Stimulated activated naive CD8-positive, alpha-beta T cell treated with anti-CD3 and anti-CD28 coated beads, Interleukin-15, Interleukin-2, amounts not matched to agents 100 ng/mL and 50 ng/mL, for 24 hours (primary cell): ENCODE measurements around the gene SMAD5.

ENCODE experiments used
- H3K27ac Mint-ChIP-seq: one replicate; pipeline ENCODE4 v1.8.0; 2021; ENCODE audit warnings: mild to moderate bottlenecking, mixed read lengths
- H3K27me3 Mint-ChIP-seq: one replicate; pipeline ENCODE4 v1.8.0; 2021; ENCODE audit warnings: mixed read lengths
- H3K36me3 Mint-ChIP-seq: one replicate; pipeline ENCODE4 v1.8.0; 2021; ENCODE audit warnings: low read depth, mixed read lengths
- H3K4me1 Mint-ChIP-seq: one replicate; pipeline ENCODE4 v1.8.0; 2021; ENCODE audit warnings: low read depth, mixed read lengths
- H3K4me3 Mint-ChIP-seq: one replicate; pipeline ENCODE4 v1.8.0; 2021; ENCODE audit warnings: mild to moderate bottlenecking, mixed read lengths
- H3K9me3 Mint-ChIP-seq: one replicate; pipeline ENCODE4 v1.8.0; 2021; ENCODE audit warnings: mixed read lengths

The SMAD5 gene

DNA sequence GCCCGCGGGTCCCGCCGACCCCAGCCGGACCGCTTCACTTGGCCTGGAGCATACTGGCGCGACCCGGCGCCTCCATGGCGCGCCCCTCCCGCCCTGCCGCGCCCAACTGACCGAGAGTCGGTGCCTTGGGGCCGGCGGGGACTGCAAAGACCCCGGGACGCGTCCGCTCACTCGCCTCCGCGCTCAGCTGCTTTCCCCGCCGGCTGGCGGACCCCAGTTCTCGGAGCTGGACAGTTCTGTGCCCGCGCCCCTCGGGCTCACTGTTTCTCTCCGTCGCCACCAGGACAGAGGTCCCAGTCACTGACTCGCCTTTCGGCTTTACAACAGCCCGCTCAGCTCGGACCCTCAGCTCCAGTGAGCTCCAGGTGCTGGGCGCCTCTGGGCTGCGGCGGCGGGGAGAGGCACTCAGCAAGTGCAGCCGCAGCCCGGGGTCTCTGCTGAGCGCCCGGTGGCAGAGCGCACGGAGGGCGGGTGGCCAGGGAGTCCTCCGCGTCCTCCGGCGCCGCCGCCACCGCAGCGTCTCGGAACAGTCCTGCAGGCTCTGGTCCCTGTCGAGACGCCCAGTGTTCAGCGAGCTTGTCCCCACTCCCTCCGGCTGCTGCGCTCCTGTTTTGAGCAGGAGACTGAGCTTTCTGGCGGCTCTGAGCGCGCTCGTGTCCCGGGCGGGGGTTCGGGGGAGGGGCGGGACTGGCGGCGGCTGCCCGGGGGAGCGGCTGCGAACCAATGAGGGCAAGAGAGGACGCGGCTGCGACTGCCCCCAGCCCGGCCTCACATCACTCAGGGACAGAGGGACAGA lies 60.1 kb downstream of the SMAD5 start, which contains the start of gene SMIM32:
Gene SMIM32 (minus strand): TSS at position 637 of the 796 bp plus-strand sequence. CDS start 638 bp downstream, outside the sequence.
- peaks cover 7% of the 10 kb centered on the region for H3K36me3 Mint-ChIP-seq
- H3K27me3 Mint-ChIP-seq: peaks cover 52% of the 10 kb centered on the region
- H3K4me3 Mint-ChIP-seq: no peak within 1 kb of the TSS
- no peaks in the 10 kb centered on the region for H3K9me3 Mint-ChIP-seq
- H3K4me1 Mint-ChIP-seq: no peaks in the 10 kb centered on the region
- no peak within 1 kb of the TSS for H3K27ac Mint-ChIP-seq

DNA sequence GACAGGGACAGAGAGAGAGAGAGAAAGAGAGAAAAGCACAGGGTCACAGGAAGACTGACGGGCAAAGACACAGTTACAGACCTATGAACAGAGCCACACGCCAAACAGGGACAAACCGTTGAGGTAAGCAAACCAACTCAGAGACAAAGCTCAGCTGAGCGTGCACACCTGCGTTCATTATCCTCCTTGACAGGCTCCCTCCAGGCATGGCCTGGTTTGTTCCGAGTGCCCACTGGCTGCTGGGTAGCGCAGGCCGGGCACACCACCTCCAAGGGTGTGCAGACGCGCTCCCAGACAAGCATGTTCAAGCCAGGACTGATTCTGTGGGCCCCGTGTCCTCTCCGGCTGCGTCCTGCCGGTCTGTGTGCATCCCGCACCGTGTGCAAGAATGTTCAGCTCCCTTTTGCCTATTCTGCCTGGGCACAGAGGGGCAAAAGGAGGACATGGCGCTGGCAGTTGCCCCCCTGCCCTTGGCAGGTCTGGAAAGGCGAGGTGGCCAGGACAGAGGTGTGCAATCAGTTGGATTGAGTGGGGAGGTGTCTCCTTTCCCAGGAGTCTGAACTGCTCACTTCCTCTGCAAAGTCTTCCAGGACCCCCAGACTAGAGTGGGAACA lies 60.8 kb downstream of the SMAD5 start:
- H3K4me1 Mint-ChIP-seq: no peaks in the 10 kb centered on the region
- peaks cover 52% of the 10 kb centered on the region for H3K27me3 Mint-ChIP-seq

DNA sequence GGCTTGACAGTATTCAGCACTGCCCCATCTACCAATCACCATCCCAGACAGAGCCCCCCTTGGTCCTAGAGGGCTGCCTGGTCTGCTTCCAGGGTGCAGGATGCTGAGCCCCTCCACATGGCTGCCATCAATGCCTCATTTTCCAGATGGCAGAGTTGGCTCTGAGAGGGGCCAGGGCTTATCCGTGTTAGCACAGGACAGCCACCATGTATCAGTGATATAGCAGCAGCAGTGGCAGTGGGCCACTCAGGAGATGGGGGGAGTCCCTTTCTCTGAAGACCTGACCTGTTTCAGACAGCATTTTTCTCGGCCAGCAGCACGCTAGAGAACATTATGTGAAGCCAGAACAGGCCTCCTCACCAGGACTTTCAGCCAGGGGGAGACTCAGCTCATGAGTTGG lies 61.9 kb downstream of the SMAD5 start:
- no peak overlapping the region for H3K27ac Mint-ChIP-seq
- no peaks in the 10 kb centered on the region for H3K4me1 Mint-ChIP-seq
- H3K9me3 Mint-ChIP-seq: no peaks in the 10 kb centered on the region
- H3K36me3 Mint-ChIP-seq: no peaks in the 10 kb centered on the region
- H3K4me3 Mint-ChIP-seq: no peak overlapping the region
- peaks cover 52% of the 10 kb centered on the region for H3K27me3 Mint-ChIP-seq

More for the DNA sequence above, 60.8 kb downstream of the SMAD5 start:
- Mint-ChIP-seq H3K27ac (no peak overlapping the region), H3K4me3 (no peak overlapping the region), H3K36me3 (peaks cover under 1% of the 10 kb centered on the region), H3K9me3 (no peaks in the 10 kb centered on the region)

DNA sequence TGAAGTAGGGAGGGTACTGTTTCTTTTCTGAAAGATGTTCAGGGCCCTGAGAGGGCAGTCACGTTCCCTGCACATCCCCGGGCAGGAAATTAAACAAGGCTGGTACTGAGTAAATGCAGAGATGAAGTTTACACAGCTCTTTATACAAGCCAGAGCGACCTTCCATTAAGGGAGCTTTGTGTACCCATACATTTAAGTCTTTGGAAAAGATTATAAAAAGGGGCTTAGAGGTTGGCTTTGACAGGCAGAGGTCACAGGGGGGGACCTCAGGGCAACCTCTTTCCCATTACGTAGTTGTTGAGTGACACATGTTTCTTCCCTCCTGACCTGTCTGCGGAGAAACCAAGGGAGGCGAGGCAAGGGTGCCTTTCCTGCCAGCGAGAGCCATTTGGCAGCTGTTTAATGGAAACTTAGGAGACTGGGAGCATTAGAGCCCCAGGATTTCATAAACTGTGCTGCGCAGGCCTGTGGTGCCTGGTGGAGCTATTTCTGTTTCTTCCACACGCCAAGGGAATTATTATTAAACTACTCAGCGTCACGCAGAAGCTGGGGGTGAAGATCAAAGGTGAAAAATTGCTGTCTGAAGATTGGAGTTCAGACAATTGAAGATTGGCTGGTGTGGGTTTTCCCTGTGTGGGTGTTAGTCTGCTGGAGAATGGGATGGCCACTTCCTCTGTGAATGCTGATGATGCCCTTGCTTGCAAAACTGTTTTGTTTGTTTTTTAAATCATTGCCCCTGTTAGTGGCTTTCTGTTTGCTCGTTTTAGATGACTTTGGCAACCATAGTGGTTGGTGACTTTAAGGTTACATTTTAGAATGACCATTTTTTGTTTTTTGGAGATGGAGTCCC lies 63.6 kb downstream of the SMAD5 start:
- no peak overlapping the region for H3K4me3 Mint-ChIP-seq
- no peaks in the 10 kb centered on the region for H3K36me3 Mint-ChIP-seq
- H3K4me1 Mint-ChIP-seq: no peaks in the 10 kb centered on the region
- peaks cover 42% of the 10 kb centered on the region for H3K27me3 Mint-ChIP-seq
- H3K27ac Mint-ChIP-seq: no peak overlapping the region
- no peaks in the 10 kb centered on the region for H3K9me3 Mint-ChIP-seq

DNA sequence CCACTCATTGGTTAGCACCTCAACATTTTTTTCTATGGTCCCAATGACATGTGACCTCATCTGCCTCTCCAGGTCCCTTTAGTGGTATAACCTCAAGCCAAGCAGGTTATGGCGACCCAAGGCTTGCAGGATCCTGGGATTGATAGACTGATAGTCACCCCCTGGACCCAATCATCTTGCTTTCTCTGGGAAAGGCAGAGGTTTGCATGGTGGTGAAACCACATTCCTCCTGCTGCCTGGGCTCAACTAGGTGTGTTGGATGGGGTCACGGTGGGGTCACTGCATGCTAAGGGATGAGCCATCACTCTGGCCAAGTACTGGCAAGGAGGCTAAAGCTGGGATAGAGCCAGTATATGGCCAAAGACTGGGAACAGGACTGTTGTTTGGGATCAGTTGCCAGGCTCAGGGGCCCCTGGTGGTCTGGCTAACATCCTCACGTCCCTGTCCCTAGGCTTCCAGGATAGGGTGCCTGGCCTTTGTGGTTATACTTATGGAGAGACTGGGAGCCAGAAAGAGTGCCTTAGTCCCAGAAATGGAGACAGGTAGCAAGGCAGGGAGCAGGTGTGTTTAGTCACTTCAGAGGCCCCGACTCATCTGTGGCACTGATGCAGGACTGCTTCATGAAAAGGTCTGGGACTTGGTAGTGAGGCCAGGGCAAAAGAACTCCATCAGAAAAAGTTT lies 65.0 kb downstream of the SMAD5 start:
- H3K36me3 Mint-ChIP-seq: no peaks in the 10 kb centered on the region
- no peaks in the 10 kb centered on the region for H3K4me1 Mint-ChIP-seq
- no peak overlapping the region for H3K27ac Mint-ChIP-seq
- peaks cover 32% of the 10 kb centered on the region for H3K27me3 Mint-ChIP-seq
- H3K4me3 Mint-ChIP-seq: no peak overlapping the region
- H3K9me3 Mint-ChIP-seq: no peaks in the 10 kb centered on the region

DNA sequence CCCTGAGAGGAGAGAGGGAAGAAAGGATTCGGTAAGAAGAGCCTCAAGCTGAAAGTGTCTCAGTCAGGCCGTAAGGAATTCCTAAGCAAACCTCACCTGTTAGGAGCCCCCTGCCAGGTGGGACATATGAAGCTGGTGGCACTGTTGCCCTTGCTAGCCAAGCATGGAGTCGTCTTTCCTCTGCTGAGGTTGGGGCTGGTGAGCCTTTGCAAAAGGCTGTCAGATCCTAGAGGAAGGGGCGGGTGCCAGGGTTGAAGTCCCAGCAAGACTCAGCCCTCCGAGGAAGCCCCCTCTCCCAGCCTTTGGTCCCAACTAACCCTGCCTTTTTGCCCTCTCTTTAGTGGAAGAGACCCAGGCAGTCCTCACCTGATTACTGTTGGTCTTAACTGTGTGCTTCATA lies 65.8 kb downstream of the SMAD5 start:
- no peaks in the 10 kb centered on the region for H3K36me3 Mint-ChIP-seq
- H3K4me1 Mint-ChIP-seq: no peaks in the 10 kb centered on the region
- no peak overlapping the region for H3K27ac Mint-ChIP-seq
- H3K27me3 Mint-ChIP-seq: peaks cover 27% of the 10 kb centered on the region
- H3K4me3 Mint-ChIP-seq: no peak overlapping the region
- H3K9me3 Mint-ChIP-seq: no peaks in the 10 kb centered on the region

DNA sequence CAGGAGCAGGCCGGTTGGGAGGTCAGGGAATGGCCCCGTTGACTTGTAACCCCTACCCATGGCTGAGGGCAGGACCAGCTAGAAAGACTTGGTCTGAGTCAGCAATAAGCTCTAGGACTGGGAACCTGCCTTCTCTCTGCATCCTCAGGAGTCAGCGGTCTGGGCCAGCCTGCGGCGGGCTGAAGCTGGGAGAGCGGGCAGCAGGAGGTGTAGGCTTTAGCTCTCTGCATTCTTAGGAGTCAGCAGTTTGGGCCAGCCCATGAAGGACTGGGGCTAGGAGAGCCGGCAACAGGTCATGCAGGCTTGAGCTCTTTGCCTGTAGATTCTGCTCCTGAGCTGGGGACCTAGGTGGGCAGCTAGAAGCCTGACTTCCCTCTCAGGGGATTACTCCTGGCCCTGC lies 66.8 kb downstream of the SMAD5 start:
- Mint-ChIP-seq H3K4me1 (no peaks in the 10 kb centered on the region), H3K27me3 (peaks cover 17% of the 10 kb centered on the region), H3K9me3 (no peaks in the 10 kb centered on the region), H3K4me3 (no peak overlapping the region), H3K36me3 (no peaks in the 10 kb centered on the region), H3K27ac (no peak overlapping the region)

DNA sequence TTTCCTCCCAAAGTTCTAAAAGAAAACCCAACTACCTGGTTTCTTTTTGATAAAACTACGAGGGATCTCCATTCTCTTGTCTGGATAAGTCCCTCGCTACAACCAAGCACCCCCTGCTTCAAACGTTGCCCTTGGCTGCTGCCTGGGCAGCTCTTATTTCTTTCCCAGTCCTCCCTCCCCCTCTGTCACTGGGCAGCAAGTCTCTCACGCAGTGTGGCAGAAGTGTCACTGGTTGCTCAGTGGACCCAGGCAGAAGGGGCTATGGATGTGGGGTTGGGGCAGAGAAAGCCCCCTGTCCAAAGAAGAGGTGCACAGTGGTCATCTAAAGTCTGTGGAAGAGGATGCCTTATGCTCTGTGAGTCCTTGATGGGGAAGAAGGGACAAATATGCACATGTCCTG lies 67.5 kb downstream of the SMAD5 start:
- H3K4me1 Mint-ChIP-seq: no peaks in the 10 kb centered on the region
- H3K27ac Mint-ChIP-seq: no peak overlapping the region
- no peak overlapping the region for H3K4me3 Mint-ChIP-seq
- peaks cover 10% of the 10 kb centered on the region for H3K27me3 Mint-ChIP-seq
- no peaks in the 10 kb centered on the region for H3K36me3 Mint-ChIP-seq
- H3K9me3 Mint-ChIP-seq: no peaks in the 10 kb centered on the region

DNA sequence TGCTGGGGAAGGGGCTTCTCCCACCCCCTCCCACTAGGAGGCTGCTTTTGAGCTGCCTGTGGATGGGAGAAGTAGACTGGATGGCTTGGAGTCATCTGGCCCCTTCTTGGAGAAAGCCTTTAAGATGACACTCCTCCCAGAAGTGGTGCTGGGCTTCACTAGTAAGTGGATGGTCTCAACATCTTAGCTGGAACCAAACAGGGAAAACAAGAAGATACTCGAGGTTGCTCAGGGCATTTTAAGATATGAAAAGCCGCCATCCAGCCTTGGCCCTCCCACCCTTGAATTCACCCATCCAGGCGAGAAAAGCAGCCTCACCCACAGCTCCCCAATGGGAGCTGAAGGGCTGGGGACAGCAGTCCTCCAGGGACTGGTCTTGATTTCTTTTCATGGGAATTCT lies 68.1 kb downstream of the SMAD5 start:
- Mint-ChIP-seq H3K4me3 (no peak overlapping the region), H3K27ac (no peak overlapping the region), H3K4me1 (no peaks in the 10 kb centered on the region), H3K27me3 (peaks cover 6% of the 10 kb centered on the region), H3K36me3 (no peaks in the 10 kb centered on the region), H3K9me3 (no peaks in the 10 kb centered on the region)

DNA sequence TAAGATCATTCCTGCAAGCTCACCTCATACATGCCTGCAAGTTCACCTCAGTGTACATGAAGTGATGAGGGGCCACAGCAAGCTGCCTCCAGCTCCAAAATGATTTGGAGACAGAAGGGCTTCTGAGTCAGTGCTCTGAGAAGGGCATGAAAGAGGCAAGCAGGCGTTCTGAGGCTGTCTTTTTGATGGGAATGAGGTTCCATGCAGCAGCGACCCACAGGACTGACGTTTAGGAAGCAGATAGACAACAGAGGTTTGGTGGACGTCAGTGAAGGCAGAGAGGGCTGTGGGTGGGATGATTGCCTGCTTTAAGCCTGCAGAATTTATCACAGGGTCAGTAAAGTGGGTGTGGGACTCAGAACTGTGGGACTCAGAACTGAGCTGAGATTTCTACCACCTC lies 69.2 kb downstream of the SMAD5 start:
- peaks cover 3% of the 10 kb centered on the region for H3K27me3 Mint-ChIP-seq
- no peaks in the 10 kb centered on the region for H3K36me3 Mint-ChIP-seq
- H3K4me3 Mint-ChIP-seq: no peak overlapping the region
- no peaks in the 10 kb centered on the region for H3K9me3 Mint-ChIP-seq
- H3K4me1 Mint-ChIP-seq: no peaks in the 10 kb centered on the region
- H3K27ac Mint-ChIP-seq: no peak overlapping the region

DNA sequence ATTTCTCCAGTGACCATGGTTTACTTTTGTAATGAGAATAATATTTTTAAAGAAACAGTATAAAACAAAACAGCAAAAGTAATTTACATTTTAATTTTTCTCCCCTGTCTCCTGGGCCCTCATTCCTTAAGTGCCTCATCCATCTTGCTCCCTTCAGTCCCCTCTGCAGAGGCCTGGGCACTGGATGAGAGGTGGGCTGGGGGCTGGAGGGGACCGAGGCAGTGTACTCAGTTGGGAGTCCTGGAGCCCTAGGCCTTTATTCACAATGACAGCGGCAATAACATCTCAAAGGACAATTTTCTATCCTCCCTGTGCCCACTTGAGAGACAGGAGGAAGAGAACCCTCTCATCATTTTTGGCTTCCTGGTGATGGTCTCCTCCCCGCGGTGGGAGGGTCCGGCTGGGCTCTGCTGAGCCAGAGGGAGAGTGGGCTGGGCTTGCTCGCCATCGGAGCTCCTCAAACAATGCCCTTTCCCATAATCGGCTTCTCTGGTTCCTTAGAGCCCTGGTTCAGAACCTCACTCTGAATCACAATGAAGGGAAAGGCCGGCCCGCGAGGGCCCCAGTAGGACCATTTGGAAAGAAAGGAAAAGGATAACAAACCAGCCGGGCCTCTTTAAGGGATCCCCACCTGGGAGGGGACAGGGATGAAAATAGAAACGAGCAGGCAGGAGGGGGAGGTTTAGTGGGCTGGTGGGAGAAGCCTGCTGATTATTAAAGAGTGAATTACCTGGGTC lies 70.0 kb downstream of the SMAD5 start:
- H3K36me3 Mint-ChIP-seq: no peaks in the 10 kb centered on the region
- no peaks in the 10 kb centered on the region for H3K9me3 Mint-ChIP-seq
- H3K27ac Mint-ChIP-seq: no peak overlapping the region
- no peaks in the 10 kb centered on the region for H3K4me1 Mint-ChIP-seq
- H3K27me3 Mint-ChIP-seq: peaks cover 3% of the 10 kb centered on the region
- no peak overlapping the region for H3K4me3 Mint-ChIP-seq

DNA sequence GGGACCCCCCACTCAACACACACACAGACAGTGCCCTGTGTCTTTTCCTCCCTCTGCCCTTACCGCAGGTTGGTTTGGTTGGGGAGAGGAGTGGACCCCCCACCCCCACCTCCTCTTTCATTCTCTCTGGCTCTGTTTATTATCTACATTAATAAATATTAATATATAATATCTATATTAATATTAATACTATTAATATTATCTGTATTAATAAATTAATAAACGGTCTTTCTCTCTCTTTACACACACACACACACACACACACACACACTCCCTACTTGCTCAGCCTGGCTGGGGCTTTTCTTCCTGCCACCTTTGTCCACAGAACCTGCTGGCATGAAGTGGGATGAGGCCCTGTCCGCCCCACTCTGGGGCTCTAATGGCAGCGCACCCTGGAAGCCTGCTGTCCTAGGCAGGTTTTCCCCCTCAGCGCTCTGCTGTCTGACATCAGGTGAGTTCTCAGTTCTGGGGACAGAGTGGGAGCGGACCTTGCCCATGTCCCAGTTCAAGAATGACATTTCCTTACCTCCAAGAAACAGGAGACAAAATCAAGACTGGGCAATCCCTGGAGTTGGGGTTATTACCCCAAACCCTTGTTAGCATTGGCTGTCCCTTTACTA lies 70.8 kb downstream of the SMAD5 start:
- no peak overlapping the region for H3K27ac Mint-ChIP-seq
- no peaks in the 10 kb centered on the region for H3K36me3 Mint-ChIP-seq
- H3K27me3 Mint-ChIP-seq: peaks cover 6% of the 10 kb centered on the region
- H3K9me3 Mint-ChIP-seq: no peaks in the 10 kb centered on the region
- H3K4me3 Mint-ChIP-seq: no peak overlapping the region
- H3K4me1 Mint-ChIP-seq: no peaks in the 10 kb centered on the region

DNA sequence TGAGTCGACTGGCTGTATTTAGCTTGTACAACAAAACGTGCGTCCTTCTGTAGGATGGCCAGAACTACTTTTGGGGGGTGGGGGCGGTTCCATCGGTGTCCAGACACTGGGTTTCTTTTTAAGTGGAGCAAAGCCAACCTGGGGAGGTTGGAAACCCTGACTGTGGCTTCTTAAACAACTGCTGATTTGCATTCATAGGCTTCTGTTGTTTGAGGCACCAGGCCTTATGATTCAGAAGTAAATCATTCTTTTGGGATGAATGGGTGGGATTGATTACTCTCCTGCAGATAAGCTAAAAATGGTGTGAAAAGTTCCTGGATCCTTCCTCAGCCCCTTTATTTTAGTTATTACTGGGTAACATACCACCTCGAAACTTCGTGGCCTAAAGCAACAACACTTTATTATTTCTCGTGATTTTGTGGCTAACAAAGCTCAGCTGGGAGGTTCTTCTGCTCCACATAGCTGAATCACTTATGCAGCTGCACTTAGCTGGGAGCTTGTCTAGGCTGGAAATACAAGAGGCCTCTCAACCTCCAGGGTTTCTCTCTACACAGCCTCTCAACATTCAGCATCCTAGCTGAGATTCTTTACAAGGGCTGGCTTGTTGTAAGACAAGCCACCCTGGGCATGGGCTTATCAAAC lies 72.5 kb downstream of the SMAD5 start:
- Mint-ChIP-seq H3K9me3 (no peaks in the 10 kb centered on the region), H3K27me3 (peaks cover 10% of the 10 kb centered on the region), H3K4me3 (no peak overlapping the region), H3K4me1 (no peaks in the 10 kb centered on the region), H3K36me3 (no peaks in the 10 kb centered on the region), H3K27ac (no peak overlapping the region)
